Measurements from ENCODE around the gene KCND3.

DNA sequence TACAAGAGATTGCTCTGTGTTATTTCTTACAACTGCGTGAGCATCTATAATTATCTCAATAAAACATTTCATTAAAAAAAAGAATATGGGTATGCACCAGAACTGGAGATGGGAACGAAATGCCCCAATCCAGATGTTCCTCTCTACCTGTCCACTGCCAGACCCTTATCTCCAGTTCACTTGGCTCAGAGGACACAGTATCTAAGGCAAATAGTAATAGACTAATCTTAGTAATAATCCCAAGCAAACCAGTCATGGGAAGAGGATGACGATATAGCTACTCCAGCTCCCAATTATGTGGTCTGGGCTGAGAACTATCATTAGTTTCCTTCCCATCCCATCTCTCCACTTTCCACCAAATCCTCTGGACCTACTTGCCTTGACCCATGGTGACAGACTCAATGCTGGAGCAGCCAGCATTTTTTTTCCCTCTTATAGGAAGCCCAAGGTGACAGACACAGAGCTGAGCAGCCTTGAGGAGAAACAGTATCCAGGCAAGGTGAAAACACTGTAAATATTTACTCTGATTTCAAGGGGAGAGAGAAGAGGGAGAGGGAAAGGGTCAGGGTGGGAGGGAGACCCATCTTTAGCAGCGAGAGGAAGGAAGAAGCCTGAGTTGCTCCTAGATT lies 205.1 kb downstream of the KCND3 start:
- TF ChIP-seq, protein P1, sequence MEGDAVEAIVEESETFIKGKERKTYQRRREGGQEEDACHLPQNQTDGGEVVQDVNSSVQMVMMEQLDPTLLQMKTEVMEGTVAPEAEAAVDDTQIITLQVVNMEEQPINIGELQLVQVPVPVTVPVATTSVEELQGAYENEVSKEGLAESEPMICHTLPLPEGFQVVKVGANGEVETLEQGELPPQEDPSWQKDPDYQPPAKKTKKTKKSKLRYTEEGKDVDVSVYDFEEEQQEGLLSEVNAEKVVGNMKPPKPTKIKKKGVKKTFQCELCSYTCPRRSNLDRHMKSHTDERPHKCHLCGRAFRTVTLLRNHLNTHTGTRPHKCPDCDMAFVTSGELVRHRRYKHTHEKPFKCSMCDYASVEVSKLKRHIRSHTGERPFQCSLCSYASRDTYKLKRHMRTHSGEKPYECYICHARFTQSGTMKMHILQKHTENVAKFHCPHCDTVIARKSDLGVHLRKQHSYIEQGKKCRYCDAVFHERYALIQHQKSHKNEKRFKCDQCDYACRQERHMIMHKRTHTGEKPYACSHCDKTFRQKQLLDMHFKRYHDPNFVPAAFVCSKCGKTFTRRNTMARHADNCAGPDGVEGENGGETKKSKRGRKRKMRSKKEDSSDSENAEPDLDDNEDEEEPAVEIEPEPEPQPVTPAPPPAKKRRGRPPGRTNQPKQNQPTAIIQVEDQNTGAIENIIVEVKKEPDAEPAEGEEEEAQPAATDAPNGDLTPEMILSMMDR (IDR thresholded peaks at IDR 0.05; ENCODE audit: low read length), result no peak
- no peak for TF ChIP-seq EZH2 (IDR thresholded peaks at IDR 0.05; ENCODE audit: borderline replicate concordance, low read length)
